GM23248 (cell line): ENCODE results near the gene SERPINA5. TPM values are rescaled to one million over a fixed set of nuclear protein-coding genes. Genes with fewer than 3 reads are reported as not detected.

ENCODE experiments used
- DNase-seq: peaks from one replicate; pipeline ENCODE4 v3.0.0-alpha.2; 2015
- H2AFZ ChIP-seq: fragments of 200-600 bp; sonication (generic); 2 replicates; pipeline ENCODE4 v1.6.1; 2016; ENCODE audit warnings: antibody characterized with exemption
- H3F3A ChIP-seq: fragments of 200-600 bp; sonication (generic); 2 replicates; pipeline ENCODE4 v1.6.1; 2016; ENCODE audit warnings: mild to moderate bottlenecking, antibody characterized with exemption, mixed run types; ENCODE audit not compliant: insufficient read depth
- H3K27ac ChIP-seq: fragments of 200-600 bp; sonication (generic); 2 replicates; pipeline ENCODE4 v1.5.1; 2016; ENCODE audit warnings: mild to moderate bottlenecking
- H3K27me3 ChIP-seq: fragments of 200-600 bp; sonication (generic); replicated peaks from 2 replicates; pipeline ENCODE4 v1.6.1; 2016; ENCODE audit warnings: mild to moderate bottlenecking; ENCODE audit not compliant: insufficient read depth
- H3K36me3 ChIP-seq: fragments of 200-600 bp; sonication (generic); 2 replicates; pipeline ENCODE4 v1.6.1; 2016; ENCODE audit warnings: low read depth, mild to moderate bottlenecking
- H3K4me1 ChIP-seq: fragments of 200-600 bp; sonication (generic); 2 replicates; pipeline ENCODE4 v1.6.1; 2016; ENCODE audit warnings: mild to moderate bottlenecking; ENCODE audit not compliant: insufficient read depth
- H3K4me2 ChIP-seq: fragments of 200-600 bp; sonication (generic); one replicate; pipeline ENCODE4 v1.6.1; 2016; ENCODE audit warnings: mild to moderate bottlenecking; ENCODE audit not compliant: unreplicated experiment
- H3K4me3 ChIP-seq: fragments of 200-600 bp; sonication (generic); 2 replicates; pipeline ENCODE4 v1.5.1; 2016; ENCODE audit warnings: mild to moderate bottlenecking
- H3K79me2 ChIP-seq: fragments of 200-600 bp; sonication (generic); 2 replicates; pipeline ENCODE4 v1.6.1; 2016; ENCODE audit warnings: mild to moderate bottlenecking; ENCODE audit not compliant: insufficient read depth
- H3K9ac ChIP-seq: fragments of 200-600 bp; sonication (generic); 2 replicates; pipeline ENCODE4 v1.6.1; 2016; ENCODE audit warnings: mild to moderate bottlenecking
- H3K9me2 ChIP-seq: fragments of 200-600 bp; sonication (generic); 2 replicates; pipeline ENCODE4 v1.6.1; 2016; ENCODE audit warnings: mixed run types, mild to moderate bottlenecking, moderate library complexity; ENCODE audit not compliant: insufficient read depth
- H3K9me3 ChIP-seq: fragments of 200-600 bp; sonication (generic); one replicate; pipeline ENCODE4 v1.6.1; 2017; ENCODE audit warnings: low read depth
- H4K20me1 ChIP-seq: fragments of 200-600 bp; sonication (generic); 2 replicates; pipeline ENCODE4 v1.6.0; 2016; ENCODE audit not compliant: insufficient read depth
- EZH2 ChIP-seq: fragments of 200-600 bp; sonication (generic); IDR thresholded peaks from 2 replicates; pipeline ENCODE4 v1.6.1; 2018; ENCODE audit warnings: antibody characterized with exemption, mild to moderate bottlenecking; ENCODE audit not compliant: insufficient read depth, poor library complexity, severe bottlenecking
- EZH2phosphoT487 ChIP-seq: fragments of 200-600 bp; sonication (generic); IDR thresholded peaks from 2 replicates; pipeline ENCODE4 v1.6.1; 2018; ENCODE audit warnings: antibody characterized with exemption, moderate library complexity, mild to moderate bottlenecking, low read depth; ENCODE audit not compliant: insufficient read depth
- WGBS, 2 experiments: methylation state at CpG; one replicate each; pipeline ENCODE4 v1.1.6; 2015 to 2017; ENCODE audit warnings: low lambda C conversion rate in 2 of 2, low coverage in 1 of 2; ENCODE audit errors: missing lambda C conversion rate in 2 of 2; 5-methylcytosine and 5-hydroxymethylcytosine counted together
- in situ Hi-C: fragments of 300-500 bp; cut with MboI; formaldehyde crosslinking; loops from 2 replicates; pipeline ENCODE4 v1.15.0; 2020
- polyA plus RNA-seq: library from polyadenylated mRNA; unstranded; fragments of >200 nt; fragmentation: Nextera tagmentation; extraction: Ambion mirVana; gene quantifications from 2 replicates; pipeline ENCODE4 v1.2.1, GENCODE V29; 2016
- total RNA-seq: library from RNA; depleted of rRNA; stranded (reverse); fragments of >200 nt; shearing (Covaris generic); gene quantifications from 2 replicates; pipeline ENCODE4 v1.2.3, GENCODE V29; 2014

The SERPINA5 gene
- total and polyA plus RNA-seq, 2 experiments from 2014 or later = not detected

- Histone ChIP-seq H3K4me3 (no peak overlapping the region), H3K27me3 (no peaks in the 10 kb centered on the region; the same call in 1 of the 2 replicates), H3K27ac (no peak overlapping the region), H3K9me2 (no peaks in the 10 kb centered on the region), H4K20me1 (no peaks in the 10 kb centered on the region), H2AFZ (no peak overlapping the region), H3K79me2 (no peaks in the 10 kb centered on the region), H3K36me3 (no peaks in the 10 kb centered on the region), H3K4me2 (no peak overlapping the region), H3K9ac (no peak overlapping the region), H3K4me1 (no peaks in the 10 kb centered on the region), H3F3A (no peaks in the 10 kb centered on the region), H3K9me3 (no peaks in the 10 kb centered on the region)
- WGBS, 2 experiments = 17 to 18% methylated on average over 24 of the region's 24 CpGs
- peak; percentile 54 for DNase-seq
- TF ChIP-seq EZH2phosphoT487 = no peak
- in situ Hi-C loops = no loop called here
Observed at GRCh38 chr14:94548999-94549985, 31.9 kb upstream of the SERPINA5 start.

GRCh38 chr14:94550041-94550440, 31.2 kb upstream of the SERPINA5 start:
- Histone ChIP-seq H3K79me2 (no peaks in the 10 kb centered on the region), H3K36me3 (no peaks in the 10 kb centered on the region), H4K20me1 (no peaks in the 10 kb centered on the region), H3K9me3 (no peaks in the 10 kb centered on the region), H3F3A (no peaks in the 10 kb centered on the region), H3K27ac (no peak overlapping the region), H3K4me1 (no peaks in the 10 kb centered on the region), H2AFZ (no peak overlapping the region), H3K4me3 (no peak overlapping the region), H3K4me2 (no peak overlapping the region), H3K9me2 (no peaks in the 10 kb centered on the region), H3K27me3 (no peaks in the 10 kb centered on the region; the same call in 1 of the 2 replicates), H3K9ac (no peak overlapping the region)
- DNase-seq = no peak
- 66 to 77% methylated on average over 8 of the region's 8 CpGs for WGBS, 2 experiments
- in situ Hi-C loops = no loop called here
- TF ChIP-seq EZH2 (no peak), EZH2phosphoT487 (no peak)

DNA sequence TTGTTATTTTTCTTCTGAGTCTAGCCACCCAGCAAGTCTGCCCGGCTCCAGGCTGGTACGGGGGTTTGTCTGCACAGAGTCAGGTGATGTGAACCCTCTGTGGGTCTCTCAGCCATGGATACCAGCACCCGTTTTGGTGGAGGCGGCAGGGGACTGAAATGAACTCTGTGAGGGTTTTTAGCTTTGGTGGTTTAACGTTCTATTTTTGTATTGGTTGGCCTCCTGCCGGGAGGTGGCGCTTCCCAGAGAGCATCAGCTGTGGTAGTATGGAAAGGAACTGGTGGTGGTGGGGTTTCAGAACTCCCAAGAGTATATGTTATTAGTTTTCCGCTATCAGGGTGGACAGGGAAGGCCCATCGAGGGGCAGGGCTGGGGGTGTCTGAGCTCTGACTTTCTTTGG, 25.2 kb upstream of the SERPINA5 start:
- Histone ChIP-seq H3K9me2 (no peaks in the 10 kb centered on the region), H3K9me3 (no peaks in the 10 kb centered on the region), H3K4me2 (no peak overlapping the region), H3K27me3 (peaks cover 7% of the 10 kb centered on the region), H3K4me3 (no peak overlapping the region), H3K36me3 (no peaks in the 10 kb centered on the region), H3K4me1 (no peaks in the 10 kb centered on the region), H3K79me2 (no peaks in the 10 kb centered on the region), H3K27ac (no peak overlapping the region), H4K20me1 (no peaks in the 10 kb centered on the region), H2AFZ (no peak overlapping the region), H3F3A (no peaks in the 10 kb centered on the region), H3K9ac (no peak overlapping the region)
- WGBS, 2 experiments = 70% methylated on average over 9 of the region's 9 CpGs
- TF ChIP-seq EZH2 (no peak), EZH2phosphoT487 (no peak)
- in situ Hi-C loops = no loop called here
- DNase-seq = no peak

- Histone ChIP-seq H3K79me2 (no peaks in the 10 kb centered on the region), H3K9me2 (no peaks in the 10 kb centered on the region), H3K4me2 (no peak overlapping the region), H3K27me3 (peaks cover 7% of the 10 kb centered on the region), H3K9me3 (no peaks in the 10 kb centered on the region), H4K20me1 (no peaks in the 10 kb centered on the region), H3K4me3 (no peak overlapping the region), H3K36me3 (no peaks in the 10 kb centered on the region), H3K4me1 (no peaks in the 10 kb centered on the region), H2AFZ (no peak overlapping the region), H3K27ac (no peak overlapping the region), H3K9ac (no peak overlapping the region), H3F3A (no peaks in the 10 kb centered on the region)
- TF ChIP-seq EZH2phosphoT487 = no peak
- no peak for TF ChIP-seq EZH2
- in situ Hi-C loops = no loop called here
- DNase-seq = no peak
- 91 to 100% methylated on average over 1 of the region's 1 CpG for WGBS, 2 experiments
Observed at GRCh38 chr14:94557327-94557726, 23.9 kb upstream of the SERPINA5 start.
